ENCODE data around the gene CYP24A1.

Gene CYP24A1

DNA sequence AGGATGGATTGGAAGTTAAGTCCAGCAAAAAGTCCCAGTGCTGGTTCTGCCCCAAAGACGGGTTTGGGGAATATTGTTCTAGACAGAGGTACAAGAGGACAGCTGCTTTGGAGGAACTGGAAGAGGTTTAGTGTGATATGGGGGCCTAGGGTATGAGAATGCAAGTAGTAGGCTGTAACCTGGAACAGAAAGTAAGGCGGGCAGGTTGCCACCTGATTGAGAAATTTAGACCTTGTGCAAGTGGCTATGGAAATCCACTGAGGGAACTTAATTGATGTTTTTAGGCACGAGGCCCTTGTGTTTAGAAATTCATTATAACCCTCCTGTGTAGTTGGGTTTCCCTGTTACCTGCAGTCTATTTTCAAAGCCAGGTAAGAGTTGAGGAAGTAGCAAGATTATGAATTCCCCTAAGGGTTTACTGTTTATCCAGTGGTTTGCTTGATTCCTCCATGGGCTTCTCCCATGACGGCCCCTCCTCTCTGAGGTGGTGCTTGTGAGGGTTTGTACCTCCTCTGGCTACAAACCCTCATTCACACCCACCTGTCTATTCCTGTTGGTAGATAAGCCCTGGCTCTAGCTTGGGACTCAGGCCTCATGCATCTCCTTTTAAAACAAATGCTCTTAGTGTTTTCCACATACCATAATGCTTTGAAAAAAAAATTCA lies 61.4 kb downstream of the CYP24A1 start:
- no peak for DNase-seq

DNA sequence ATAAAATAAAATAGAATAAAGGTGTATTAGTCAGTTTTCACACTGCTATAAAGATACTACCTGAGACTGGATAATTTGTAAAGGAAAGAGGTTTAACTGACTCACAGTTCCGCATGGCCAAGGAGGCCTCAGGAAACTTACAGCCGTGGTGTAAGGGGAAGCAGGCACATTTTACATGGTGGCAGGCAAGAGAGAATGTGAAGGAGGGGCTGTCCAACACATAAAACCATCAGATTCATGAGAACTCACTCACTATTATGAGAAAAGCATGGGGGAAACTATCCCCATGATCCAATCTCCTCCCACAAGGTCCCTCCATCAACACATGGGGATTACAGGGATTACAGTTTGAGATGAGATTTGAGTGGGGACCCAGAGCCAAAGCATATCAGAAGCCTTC lies 62.3 kb downstream of the CYP24A1 start:
- DNase-seq: no peak

DNA sequence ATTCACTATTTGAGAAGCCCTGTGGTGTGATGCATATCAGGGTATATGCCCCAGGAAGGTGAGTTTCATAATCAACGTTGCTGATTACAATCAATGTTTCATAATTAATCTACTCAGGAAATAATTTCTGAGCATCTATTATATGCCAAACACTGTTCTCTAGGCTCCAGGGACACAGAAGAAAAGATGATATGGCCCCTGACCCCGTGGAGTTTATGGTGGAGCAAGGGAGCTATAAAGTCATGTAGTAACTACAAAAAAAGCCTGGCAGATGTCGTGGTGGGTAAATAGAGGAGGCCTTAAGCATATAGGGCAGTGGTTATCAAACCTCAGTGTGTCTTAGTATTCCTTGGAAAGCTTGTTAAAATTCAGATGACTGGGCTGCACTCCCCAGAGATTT lies 63.3 kb downstream of the CYP24A1 start:
- no peak for DNase-seq

DNA sequence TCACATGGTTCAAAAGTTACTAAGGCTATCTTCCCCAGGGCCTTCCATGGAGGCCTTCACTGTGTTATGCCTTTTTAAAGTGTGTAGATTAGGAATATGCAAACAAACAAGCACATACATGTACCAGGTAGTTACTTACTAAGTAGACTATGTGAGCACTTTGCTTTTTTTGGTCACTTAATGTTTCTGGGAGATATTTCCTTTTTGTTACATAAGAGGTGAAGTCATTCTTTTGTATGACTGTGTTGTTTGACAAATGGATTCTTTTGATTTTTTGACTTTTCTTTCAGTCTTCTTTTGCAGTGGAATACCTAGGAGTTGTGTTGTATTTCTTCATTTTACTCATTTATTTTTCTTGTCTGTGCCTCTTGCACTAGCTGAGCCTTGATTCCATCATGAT lies 63.7 kb downstream of the CYP24A1 start:
- no peak for DNase-seq

DNA sequence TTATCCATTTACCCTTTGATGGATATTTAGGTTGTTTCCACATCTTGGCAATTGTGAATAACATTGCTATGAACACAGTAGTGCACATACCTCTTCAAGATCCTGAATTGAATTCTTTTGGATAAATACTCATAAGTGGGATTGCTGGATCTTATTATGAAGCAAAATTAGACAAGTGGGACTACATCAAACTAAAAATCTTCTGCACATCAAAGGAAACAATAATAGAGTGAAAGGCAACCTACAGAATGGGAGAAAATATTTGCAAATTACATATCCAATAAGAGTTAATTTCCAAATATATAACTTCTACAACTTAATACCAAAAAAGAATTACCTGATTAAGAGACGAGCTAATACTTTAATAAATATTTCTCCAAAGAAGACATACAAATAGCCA lies 65.0 kb downstream of the CYP24A1 start:
- DNase-seq: no peak

DNA sequence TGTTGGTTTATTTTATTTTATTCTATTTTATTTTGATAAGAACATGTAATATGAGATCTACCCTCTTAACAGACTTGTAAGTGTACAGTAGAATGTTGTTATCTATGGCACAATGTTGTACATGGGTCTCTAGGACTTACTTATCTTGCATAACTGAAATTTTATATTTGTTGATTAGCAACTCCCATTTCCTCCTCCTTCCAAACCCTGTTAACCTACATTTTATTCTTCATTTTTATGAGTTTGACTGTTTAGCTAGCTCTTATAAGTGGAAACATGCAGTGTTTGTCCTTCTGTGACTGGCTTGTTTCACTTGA lies 65.5 kb downstream of the CYP24A1 start:
- DNase-seq: no peak

DNA sequence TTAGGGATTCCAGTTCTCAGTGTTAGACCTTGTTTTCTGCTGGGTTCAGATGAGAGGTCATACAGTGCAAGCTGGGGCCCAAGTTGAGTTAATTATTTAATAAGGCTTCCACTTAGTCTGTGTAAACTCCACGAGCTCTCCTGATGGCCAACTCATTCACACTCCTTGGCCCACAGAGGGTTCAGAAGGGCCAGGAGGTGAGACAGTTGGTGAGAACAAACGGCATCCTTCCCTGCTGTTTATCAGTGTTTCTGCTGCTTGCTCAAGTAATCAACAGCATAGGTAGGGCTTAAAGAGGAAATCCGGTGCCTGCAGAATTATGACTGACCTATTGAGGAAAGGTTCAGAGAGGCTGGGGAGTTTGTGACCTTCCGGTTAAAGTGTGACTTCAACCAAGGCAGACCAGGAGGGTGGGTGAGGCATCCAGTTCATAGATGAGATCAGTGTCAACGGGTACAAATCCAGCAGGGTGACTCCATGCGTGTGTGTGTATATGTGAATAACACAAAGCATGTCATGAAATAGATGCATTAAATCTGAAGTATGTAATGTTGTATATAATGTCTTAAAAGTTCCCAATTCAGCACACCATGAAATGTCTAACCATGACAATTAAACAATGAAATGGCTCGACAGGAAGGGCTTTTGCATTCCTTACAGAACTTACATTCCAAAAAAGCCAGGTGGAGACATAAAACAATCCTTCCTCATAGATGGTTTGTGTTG lies 66.0 kb downstream of the CYP24A1 start:
- DNase-seq: no peak

DNA sequence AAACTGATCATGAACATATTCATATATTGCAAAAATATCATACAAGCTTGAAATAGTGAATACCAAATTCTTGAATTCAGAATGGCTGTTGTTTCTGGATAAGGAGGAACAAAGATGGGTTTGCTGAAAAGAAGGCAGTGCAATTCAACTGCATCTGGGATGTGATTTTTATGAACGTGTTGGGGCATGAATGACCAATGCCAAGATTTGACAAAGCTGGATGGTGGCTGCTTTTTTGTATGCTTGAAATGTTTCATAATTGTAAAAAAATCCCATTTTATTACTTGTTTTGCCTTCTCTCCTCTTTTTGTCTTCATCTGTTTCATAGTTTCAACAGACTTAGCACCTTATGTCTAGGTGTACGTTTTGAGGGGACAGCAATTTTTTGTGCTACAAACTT lies 66.6 kb downstream of the CYP24A1 start:
- DNase-seq: no peak

DNA sequence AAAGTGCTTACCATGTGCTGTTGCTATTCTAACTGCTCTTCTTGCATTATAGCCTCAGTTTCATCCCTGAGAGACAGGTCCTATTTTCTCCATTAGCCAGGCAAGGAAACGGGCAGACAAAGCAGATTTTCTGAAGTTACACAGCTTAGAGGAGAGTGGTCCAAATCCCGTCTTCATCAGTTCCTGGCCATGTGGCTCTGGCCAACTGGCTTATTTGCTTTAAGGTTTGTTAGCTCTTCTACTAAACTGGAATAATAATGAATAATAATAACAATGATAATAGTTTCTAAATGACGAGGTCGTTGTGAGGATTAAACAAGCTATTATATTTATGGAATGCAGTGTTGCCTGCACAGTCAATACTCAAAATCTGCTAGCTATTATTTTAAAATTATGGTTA lies 67.6 kb downstream of the CYP24A1 start:
- DNase-seq: no peak

DNA sequence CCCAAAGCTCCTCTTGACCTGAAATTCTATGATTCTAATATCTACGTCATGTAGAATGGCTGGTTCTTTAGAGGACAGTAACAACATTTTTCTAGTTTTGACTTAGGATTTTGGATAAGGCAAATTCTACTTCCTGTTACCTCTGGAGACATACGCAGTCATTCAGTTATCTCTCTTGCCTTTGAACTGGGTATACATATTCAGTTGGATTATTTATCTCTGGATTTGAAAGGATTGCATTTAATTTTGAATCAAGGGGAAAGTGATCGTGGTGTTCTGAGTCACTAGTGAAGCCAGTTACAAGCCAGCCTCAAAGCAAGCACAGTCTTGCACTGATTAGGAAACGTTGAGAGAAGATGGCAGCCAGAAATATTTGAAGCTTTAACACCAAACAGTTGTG lies 68.1 kb downstream of the CYP24A1 start:
- DNase-seq: no peak

DNA sequence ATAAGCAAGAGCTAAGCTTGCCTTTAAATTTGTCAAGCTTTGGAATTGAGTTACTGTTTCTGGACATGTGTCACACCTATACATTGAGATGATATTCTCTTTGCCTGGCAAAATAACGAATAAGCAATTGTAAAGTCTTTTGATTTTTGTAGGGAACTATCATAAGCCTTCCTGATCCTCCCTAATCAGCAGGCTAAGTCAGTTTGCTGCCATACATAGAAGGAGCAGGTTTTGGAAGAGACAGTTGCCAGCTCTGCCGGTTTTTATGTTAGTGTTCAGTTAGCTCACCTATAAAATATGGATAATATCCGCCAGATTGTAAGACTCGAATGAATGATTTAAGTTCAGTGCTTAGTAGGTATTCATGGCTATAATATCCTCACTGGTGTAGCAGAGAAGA lies 69.0 kb downstream of the CYP24A1 start:
- DNase-seq: no peak

DNA sequence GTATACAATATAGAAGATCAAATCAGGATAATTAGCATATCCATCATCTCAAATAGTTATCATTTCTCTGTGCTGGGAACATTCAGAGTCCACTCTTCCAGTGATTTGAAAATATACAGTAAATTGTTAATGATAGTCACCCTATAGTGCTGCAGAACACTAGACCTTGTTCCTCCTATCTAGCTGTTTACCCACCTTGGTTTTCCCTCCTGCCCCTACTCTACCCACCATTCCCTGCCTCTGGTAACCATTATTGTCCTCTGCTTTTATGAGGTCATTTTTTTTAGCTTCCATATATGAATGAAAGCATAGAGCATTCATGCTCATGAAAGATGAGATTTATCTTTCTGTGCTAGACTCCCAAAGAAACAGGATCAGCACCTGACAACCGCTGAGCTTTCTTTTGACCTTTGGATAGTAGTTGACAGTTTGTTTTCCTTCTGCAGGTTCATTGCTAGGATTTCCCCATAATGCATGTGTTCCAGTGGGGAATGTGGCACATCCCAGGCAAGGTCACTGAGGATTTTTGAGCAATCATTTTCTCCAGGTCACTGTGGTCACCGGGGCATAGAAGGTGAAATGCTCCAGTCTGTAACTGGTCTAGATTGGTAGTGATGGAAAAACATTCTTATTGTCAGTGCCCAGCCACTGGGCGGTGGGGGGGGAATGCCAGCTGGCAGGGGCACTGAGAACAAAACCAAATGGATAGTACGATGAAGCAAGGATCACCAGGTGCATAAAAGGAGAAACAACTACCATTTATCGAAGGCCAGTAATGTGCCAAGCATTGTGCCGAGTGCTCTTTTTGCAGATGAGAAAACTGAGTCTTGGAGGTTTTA lies 69.8 kb downstream of the CYP24A1 start:
- DNase-seq: no peak
